ENCODE data around the gene SCFD2. TPM values are rescaled to one million over a fixed set of nuclear protein-coding genes. Genes with fewer than 3 reads are reported as not detected.

SCFD2 gene
- total and polyA plus RNA-seq, 2 of the 8 experiments (the other 6 are each of a cell fraction or from before 2014, with no cell fraction given) = 6.2 to 10.2 TPM

DNA sequence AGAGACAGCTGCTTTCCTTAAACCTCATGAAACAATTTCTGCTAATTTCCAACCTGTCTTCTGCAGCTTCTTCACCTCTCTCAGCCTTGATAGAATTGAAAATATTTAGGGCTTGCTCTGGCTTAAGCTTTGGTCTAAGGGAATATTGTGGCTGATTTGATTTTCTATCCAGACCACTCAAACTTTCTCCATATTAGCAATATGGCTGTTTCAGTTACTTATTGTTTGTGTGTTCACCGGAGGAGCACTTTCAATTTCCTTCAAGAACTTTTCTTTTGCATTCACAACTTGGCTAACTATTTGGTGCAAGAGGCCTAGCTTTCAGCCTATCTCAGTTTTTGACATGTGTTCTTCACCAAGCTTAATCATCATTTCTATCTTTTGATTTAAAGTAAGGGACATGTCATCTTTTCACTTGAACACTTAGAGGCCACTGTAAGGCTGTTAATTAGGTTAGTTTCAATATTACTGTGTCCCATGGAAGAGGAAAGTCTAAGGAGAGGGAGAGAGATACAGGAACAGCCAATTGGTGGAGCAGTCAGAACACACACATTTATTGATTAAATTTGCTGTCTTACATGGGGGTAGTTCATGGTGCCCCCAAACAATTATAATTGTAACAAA lies 290.6 kb downstream of the SCFD2 start:
- Histone ChIP-seq H4K8ac (ENCODE audit: extremely low read depth, insufficient read depth, low read length) (no peak overlapping the region), H2AK5ac (ENCODE audit: low read depth, low read length) (no peak overlapping the region), H3K23me2 (ENCODE audit: low read depth, low read length) (no peaks in the 10 kb centered on the region), H4K5ac (ENCODE audit: insufficient read length, low read depth, low read length) (no peak overlapping the region), H3K14ac (ENCODE audit: insufficient read length) (no peak overlapping the region), H2AFZ (ENCODE audit: low read length) (no peak overlapping the region), H3K56ac (replicated peaks; ENCODE audit: insufficient read length, low read depth, low read length) (no peak overlapping the region), H2BK5ac (ENCODE audit: low read depth, low read length) (no peak overlapping the region), H2BK20ac (ENCODE audit: low read length) (no peak overlapping the region), H3K27me3 (replicated peaks in 1 of 4; ENCODE audit: control insufficient read depth in 3 of 4, extremely low read depth in 1 of 4, insufficient read depth in 3 of 4, low read length in 3 of 4) (no peaks in the 10 kb centered on the region), H3K79me2 (ENCODE audit: control insufficient read depth in 1 of 2, insufficient read depth in 2 of 2, low read length in 2 of 2) (no peaks in the 10 kb centered on the region), H3K4me3 (ENCODE audit: extremely low read depth in 1 of 4, insufficient read depth in 2 of 4, low read depth in 3 of 4, low read length in 4 of 4) (no peak overlapping the region), H3K18ac (ENCODE audit: extremely low read depth, low read length) (no peak overlapping the region), H4K20me1 (replicated peaks in 1 of 2; ENCODE audit: control insufficient read depth in 1 of 2, insufficient read depth in 2 of 2, low read length in 2 of 2) (no peaks in the 10 kb centered on the region), H3K27ac (ENCODE audit: low read depth, low read length) (no peak overlapping the region), H4K91ac (replicated peaks; ENCODE audit: insufficient read length, low read length) (no peak overlapping the region), H3K4me1 (replicated peaks in 1 of 4; ENCODE audit: control insufficient read depth in 3 of 4, insufficient read depth in 4 of 4, low read length in 3 of 4) (peaks cover 0 to 4% (median 0%) of the 10 kb centered on the region in 4 experiments; a peak in 1 of 7 replicates), H2BK15ac (ENCODE audit: low read length) (no peak overlapping the region), H3K4me2 (ENCODE audit: insufficient read depth in 1 of 2, low read depth in 2 of 2, low read length in 2 of 2) (no peak overlapping the region), H2BK120ac (replicated peaks; ENCODE audit: low read depth, low read length) (no peak overlapping the region), H3K23ac (ENCODE audit: insufficient read length) (no peak overlapping the region), H3K36me3 (ENCODE audit: control insufficient read depth in 2 of 4, insufficient read depth in 4 of 4, low read length in 3 of 4) (no peaks in the 10 kb centered on the region), H3K4ac (replicated peaks; ENCODE audit: insufficient read length, low read depth, low read length) (no peak overlapping the region), H2BK12ac (ENCODE audit: low read depth, low read length) (no peak overlapping the region), H3K9ac (replicated peaks in 1 of 4; ENCODE audit: extremely low read depth in 1 of 4, low read depth in 3 of 4, low read length in 3 of 4) (no peak overlapping the region), H3K79me1 (ENCODE audit: low read depth, low read length) (no peaks in the 10 kb centered on the region), H3K9me3 (ENCODE audit: insufficient read depth in 2 of 2, low read depth in 1 of 2, low read length in 1 of 2) (no peaks in the 10 kb centered on the region)
- FAIRE-seq (no peak), DNase-seq (ENCODE audit: low read depth in 1 of 2, low spot score in 2 of 2) (no peak)
- POLR2A ChIA-PET (ENCODE audit: partially characterized antibody) = no interaction called here
- 92% methylated on average over 1 of the region's 1 CpG; no CpG with 5 or more reads in 1 of the 2 experiments for WGBS, 2 experiments (ENCODE audit: extremely low coverage in 1 of 2, insufficient coverage in 1 of 2, insufficient read length in 1 of 2, insufficient replicate concordance in 2 of 2, low coverage in 1 of 2, low lambda C conversion rate in 2 of 2, missing lambda C conversion rate in 1 of 2)
- TF ChIP-seq FOSL1 (IDR thresholded peaks at IDR 0.05; ENCODE audit: insufficient read depth, low read depth, low read length) = no peak
- CTCF ChIA-PET (ENCODE audit: partially characterized antibody) = interaction anchor here (0.6 to 1.5 kb wide), 3 partner anchors 12 to 297 kb away, joined by 3 to 5 read pairs (median 4); no protein-coding TSS in a partner anchor

Data from H1 (cell line).